Sigmoid colon (tissue), 7 donors: ENCODE results near the gene RHOB. TPM values are rescaled to one million over a fixed set of nuclear protein-coding genes. Genes with fewer than 3 reads are reported as not detected.
"Not testable (repeated sequence)": the region's sequence is repeated elsewhere in the genome, so short reads cannot be mapped to it uniquely, and the experiment has no call there.

Experiments used
- DNase-seq: peaks from one replicate; pipeline ENCODE4 v3.0.0-alpha.2; 2019
- H3K27ac ChIP-seq, 4 donors: fragments of 200-600 bp; sonication (generic); one replicate each; pipeline ENCODE4 v1.5.1; 2016 to 2019; ENCODE audit warnings: mild to moderate bottlenecking in 1 of 4
- H3K27me3 ChIP-seq, 3 donors: fragments of 200-600 bp; sonication (generic); one replicate each; pipeline ENCODE4 v1.5.1; 2019; ENCODE audit warnings: mild to moderate bottlenecking in 1 of 3
- H3K36me3 ChIP-seq, 4 donors: fragments of 200-600 bp; sonication (generic); one replicate each; pipeline ENCODE4 v1.5.1; 2016 to 2019
- H3K4me1 ChIP-seq, 4 donors: fragments of 200-600 bp; sonication (generic); one replicate each; pipeline ENCODE4 v1.5.1; 2017 to 2019
- H3K4me3 ChIP-seq, 4 donors: fragments of 200-600 bp; sonication (generic); one replicate each; pipeline ENCODE4 v1.5.1; 2017 to 2019; ENCODE audit warnings: mild to moderate bottlenecking in 2 of 4, moderate library complexity in 1 of 4
- H3K9me3 ChIP-seq, 4 donors: fragments of 200-600 bp in 3 of 4; sonication (generic) in 3 of 4; one replicate each; pipeline versions ENCODE4 v1.5.1 to v1.6.1; 2013 to 2019
- EP300 ChIP-seq, 4 donors: sonication (generic); formaldehyde crosslinking; IDR thresholded peaks; one replicate each; pipeline ENCODE4 v1.6.1; 2017; ENCODE audit warnings: antibody characterized with exemption in 4 of 4
- POLR2A ChIP-seq, 2 donors: fragments of 450-650 bp; IDR thresholded peaks; one replicate each; pipeline ENCODE4 v1.6.1; 2016; ENCODE audit warnings: antibody characterized with exemption in 2 of 2, mild to moderate bottlenecking in 2 of 2, moderate library complexity in 2 of 2
- POLR2AphosphoS5 ChIP-seq, 4 donors: sonication (generic); formaldehyde crosslinking; IDR thresholded peaks; one replicate each; pipeline ENCODE4 v1.6.1; 2017; ENCODE audit warnings: antibody characterized with exemption in 4 of 4
- WGBS, 2 donors: extraction: QIAGEN DNeasy Blood & Tissue Kit; methylation state at CpG; one replicate each; pipeline ENCODE4 v1.1.7; 2013; 5-methylcytosine and 5-hydroxymethylcytosine counted together
- intact Hi-C: fragments of 100-400 bp; cut with DNase I; formaldehyde crosslinking; loops from one replicate; pipeline ENCODE4 v1.15.1; 2023
- polyA plus RNA-seq, 3 donors: library from polyadenylated mRNA; stranded (reverse); fragments of 200-250 nt; gene quantifications; one replicate each; pipeline ENCODE4 v1.2.3, GENCODE V29; 2013
- total RNA-seq, 4 donors: library from RNA; depleted of rRNA; stranded (reverse); fragments of >200 nt; gene quantifications; one replicate each; pipeline ENCODE4 v1.1.0, GENCODE V29; 2016
- TF ChIP-seq, protein P1 (sequence below), 4 experiments: fragments of 450-650 bp in 3 of 4; fragments of 200-600 bp in 1 of 4; IDR thresholded peaks; one replicate each; pipeline ENCODE4 v1.5.1; 2016 to 2019; ENCODE audit warnings: antibody characterized with exemption in 4 of 4, mild to moderate bottlenecking in 3 of 4, moderate library complexity in 2 of 4
- donor health status: healthy with polysubstance abuse.
- donor health status: Bipolar disorder and iron deficiency.
- donor health status: healthy.

RHOB gene
- total and polyA plus RNA-seq, 7 donors, result 60.6 to 1,323 (median 753) TPM

DNA sequence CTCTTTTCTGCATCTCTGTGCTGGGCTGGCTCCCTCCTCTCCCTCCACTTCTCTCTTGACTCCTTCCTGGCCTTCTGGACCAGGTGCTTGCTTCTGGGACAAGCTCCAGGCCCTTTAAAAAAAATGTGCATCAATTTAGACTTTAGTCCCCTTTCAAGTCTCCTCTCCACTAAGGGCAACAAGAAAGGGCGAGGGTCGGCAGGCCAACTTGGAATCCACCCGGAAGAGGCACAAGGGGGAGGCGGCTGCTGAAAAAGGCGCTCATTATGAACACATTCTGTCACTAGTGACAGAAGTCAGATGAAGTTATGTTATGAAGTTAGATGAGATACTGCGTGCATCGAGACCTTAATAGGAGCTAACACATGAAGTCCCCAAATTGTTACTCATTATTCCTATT lies 13.6 kb upstream of the RHOB start:
- no peaks in the 10 kb centered on the region for H3K27me3 ChIP-seq
- 88 to 90% methylated on average over 7 of the region's 7 CpGs for WGBS, 2 donors
- peak overlapping the region in 3 of 4 donors; percentile 3 to 48 (median 43) for H3K27ac ChIP-seq
- no peaks in the 10 kb centered on the region for H3K36me3 ChIP-seq
- DNase-seq, result peak; percentile 25
- intact Hi-C loops, result no loop called here
- no peak for TF ChIP-seq POLR2AphosphoS5 (IDR thresholded peaks at IDR 0.05)
- TF ChIP-seq, protein P1, sequence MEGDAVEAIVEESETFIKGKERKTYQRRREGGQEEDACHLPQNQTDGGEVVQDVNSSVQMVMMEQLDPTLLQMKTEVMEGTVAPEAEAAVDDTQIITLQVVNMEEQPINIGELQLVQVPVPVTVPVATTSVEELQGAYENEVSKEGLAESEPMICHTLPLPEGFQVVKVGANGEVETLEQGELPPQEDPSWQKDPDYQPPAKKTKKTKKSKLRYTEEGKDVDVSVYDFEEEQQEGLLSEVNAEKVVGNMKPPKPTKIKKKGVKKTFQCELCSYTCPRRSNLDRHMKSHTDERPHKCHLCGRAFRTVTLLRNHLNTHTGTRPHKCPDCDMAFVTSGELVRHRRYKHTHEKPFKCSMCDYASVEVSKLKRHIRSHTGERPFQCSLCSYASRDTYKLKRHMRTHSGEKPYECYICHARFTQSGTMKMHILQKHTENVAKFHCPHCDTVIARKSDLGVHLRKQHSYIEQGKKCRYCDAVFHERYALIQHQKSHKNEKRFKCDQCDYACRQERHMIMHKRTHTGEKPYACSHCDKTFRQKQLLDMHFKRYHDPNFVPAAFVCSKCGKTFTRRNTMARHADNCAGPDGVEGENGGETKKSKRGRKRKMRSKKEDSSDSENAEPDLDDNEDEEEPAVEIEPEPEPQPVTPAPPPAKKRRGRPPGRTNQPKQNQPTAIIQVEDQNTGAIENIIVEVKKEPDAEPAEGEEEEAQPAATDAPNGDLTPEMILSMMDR (IDR thresholded peaks at IDR 0.05), result no peak
- no peak for TF ChIP-seq POLR2A (IDR thresholded peaks at IDR 0.05)
- TF ChIP-seq EP300 (IDR thresholded peaks at IDR 0.05), result no peak
- H3K9me3 ChIP-seq, result no peaks in the 10 kb centered on the region
- peaks cover 0 to 14% (median 10%) of the 10 kb centered on the region in 4 donors for H3K4me1 ChIP-seq
- no peak overlapping the region for H3K4me3 ChIP-seq

DNA sequence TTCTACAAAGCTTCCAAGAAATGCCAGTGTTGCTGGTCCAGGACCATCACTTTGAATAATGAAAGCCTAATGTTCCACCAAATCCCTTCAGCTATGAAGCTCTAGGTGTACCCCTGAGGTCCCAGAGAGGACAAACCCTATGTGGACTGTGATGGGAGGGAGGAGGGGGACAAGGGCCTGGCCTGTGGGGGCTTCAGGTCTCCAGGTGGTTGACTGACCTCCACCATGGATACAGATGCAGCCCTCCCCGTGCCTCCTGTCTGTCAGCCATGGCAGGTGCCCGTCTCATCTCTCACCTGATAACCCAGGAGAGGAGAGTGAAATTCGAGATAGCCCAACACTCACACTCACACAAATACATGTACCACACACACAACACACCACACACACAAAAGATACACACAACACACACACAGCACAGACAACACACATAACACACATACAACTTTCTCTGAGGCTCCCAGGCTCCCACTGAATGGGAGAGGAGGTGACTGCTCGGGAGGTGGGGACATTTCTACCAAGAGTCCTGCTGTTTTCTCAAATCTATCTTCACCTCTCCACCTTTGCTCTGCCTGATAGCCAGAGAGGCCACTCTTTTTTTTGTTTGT lies 12.8 kb upstream of the RHOB start:
- WGBS, 2 donors, result 93 to 94% methylated on average over 4 of the region's 4 CpGs
- Histone ChIP-seq H3K4me1 (peaks cover 0 to 22% (median 15%) of the 10 kb centered on the region in 4 donors), H3K27ac (no peak overlapping the region), H3K27me3 (no peaks in the 10 kb centered on the region), H3K36me3 (no peaks in the 10 kb centered on the region), H3K4me3 (no peak overlapping the region), H3K9me3 (no peaks in the 10 kb centered on the region)
- peak; percentile 44 for DNase-seq
- TF ChIP-seq EP300 (IDR thresholded peaks at IDR 0.05), result no peak
- no peak for TF ChIP-seq POLR2AphosphoS5 (IDR thresholded peaks at IDR 0.05)
- no peak for TF ChIP-seq POLR2A (IDR thresholded peaks at IDR 0.05)
- TF ChIP-seq, protein P1 (IDR thresholded peaks at IDR 0.05), result no peak
- intact Hi-C loops, result no loop called here

DNA sequence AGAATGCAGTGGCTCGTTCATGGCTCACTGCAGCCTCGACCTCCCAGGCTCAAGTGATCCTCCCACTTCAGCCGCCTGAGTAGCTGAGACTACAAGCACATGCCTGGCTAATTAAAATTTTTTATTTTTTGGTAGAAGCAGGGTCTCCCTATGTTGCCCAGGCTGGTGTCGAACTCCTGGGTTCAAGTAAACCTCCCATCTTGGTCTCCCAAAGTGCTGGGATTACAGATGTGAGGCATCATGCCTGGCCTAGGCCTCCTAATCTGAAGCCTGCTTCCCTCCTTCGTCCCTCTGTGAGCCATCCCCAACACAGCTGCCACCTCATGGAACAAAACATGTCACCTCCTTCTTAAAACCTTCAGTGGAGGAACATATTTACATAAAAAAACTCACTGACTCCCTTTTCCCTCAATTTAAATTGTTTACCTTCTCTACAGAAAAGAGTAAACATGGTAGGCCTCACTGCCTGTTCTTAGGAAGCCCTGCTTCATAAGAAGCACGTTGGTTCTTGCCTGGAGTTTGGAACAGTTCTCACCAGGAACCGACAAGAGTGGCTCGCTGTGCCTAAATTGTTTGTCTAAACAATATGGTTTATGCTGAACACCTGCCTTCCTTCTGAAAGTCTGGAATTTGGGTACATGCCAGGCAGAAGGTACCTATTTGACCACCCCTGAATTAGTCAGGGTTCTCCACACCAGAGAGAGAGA lies 12.1 kb upstream of the RHOB start:
- TF ChIP-seq POLR2AphosphoS5 (IDR thresholded peaks at IDR 0.05) (no peak), POLR2A (IDR thresholded peaks at IDR 0.05) (no peak), EP300 (IDR thresholded peaks at IDR 0.05) (no peak)
- TF ChIP-seq, protein P1 (IDR thresholded peaks at IDR 0.05), result no peak
- peak; percentile 24 for DNase-seq
- Histone ChIP-seq H3K4me3 (no peak overlapping the region), H3K36me3 (no peaks in the 10 kb centered on the region), H3K27ac (no peak overlapping the region), H3K27me3 (no peaks in the 10 kb centered on the region), H3K4me1 (peaks cover 0 to 17% (median 16%) of the 10 kb centered on the region in 4 donors), H3K9me3 (no peaks in the 10 kb centered on the region)
- intact Hi-C loops, result loop anchor here (5.0 kb wide), 1 partner anchor 37 kb away; no protein-coding TSS in a partner anchor
- 61 to 81% methylated on average over 8 of the region's 8 CpGs for WGBS, 2 donors

DNA sequence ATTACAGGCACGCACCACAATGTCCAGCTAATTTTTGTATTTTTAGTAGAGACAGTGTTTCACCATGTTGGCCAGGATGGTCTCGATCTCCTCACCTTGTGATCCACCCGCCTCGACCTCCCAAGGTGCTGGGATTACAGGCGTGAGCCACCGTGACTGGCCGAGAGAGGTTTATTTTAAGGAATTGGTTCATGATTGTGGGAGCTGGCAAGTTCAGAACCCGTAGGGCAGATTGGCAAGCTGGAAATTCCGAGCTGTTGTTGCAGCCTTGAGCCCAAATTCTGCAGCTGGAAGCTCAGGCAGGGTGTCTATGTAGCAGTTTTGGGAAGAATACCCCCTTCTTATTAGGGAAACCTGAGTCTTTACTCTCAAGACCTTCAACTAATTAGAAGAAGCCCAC lies 11.4 kb upstream of the RHOB start:
- not testable (repeated sequence) for H3K27me3 ChIP-seq, H3K4me3 ChIP-seq, H3K9me3 ChIP-seq, DNase-seq, H3K36me3 ChIP-seq, H3K27ac ChIP-seq
- intact Hi-C loops, result loop anchor here (5.0 kb wide), 1 partner anchor 38 kb away; no protein-coding TSS in a partner anchor
- H3K4me1 ChIP-seq, result peaks cover 0 to 17% (median 16%) of the 10 kb centered on the region in 4 donors
- whole genome bisulfite sequencing, 2 donors, result 91 to 93% methylated on average over 9 of the region's 9 CpGs

DNA sequence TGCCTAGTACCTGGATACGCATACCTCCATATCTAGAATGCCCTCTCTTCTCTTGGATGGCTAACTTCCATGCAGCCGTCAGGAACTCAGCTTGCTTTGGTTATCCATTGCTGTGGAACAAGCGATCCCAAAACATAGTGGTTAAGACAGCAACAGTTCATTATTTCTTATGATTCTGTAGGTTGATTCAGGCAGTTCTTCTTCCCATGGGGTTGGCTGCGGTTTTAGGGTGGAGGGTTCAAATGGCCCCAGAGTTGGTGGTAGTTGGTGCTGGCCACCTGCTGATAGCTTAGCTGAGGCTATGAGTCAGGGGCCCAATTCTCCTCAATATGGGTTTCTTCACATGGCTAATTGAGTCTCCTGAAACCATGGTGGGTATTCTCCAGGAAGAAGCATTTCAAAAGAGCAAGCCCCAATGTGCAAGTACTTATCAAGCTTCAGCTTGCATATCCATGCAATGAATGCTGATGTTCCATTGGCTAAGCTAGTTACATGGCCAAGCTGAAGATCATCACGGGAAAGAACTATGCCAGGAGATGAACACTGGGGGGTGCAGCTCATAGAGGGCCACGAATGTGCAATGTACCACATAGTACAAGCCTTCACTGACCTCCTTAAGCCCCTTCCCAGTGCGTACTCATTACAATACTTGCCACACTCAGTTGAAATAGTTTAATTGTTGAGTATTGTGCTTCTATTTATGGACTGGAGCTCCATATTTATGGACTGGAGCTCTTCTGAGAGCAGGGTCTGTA lies 10.0 kb upstream of the RHOB start:
- H3K4me1 ChIP-seq, result peaks cover 0 to 17% (median 16%) of the 10 kb centered on the region in 4 donors
- no peaks in the 10 kb centered on the region for H3K9me3 ChIP-seq
- no peaks in the 10 kb centered on the region for H3K27me3 ChIP-seq
- no peak overlapping the region for H3K27ac ChIP-seq
- H3K36me3 ChIP-seq, result no peaks in the 10 kb centered on the region
- TF ChIP-seq, protein P1 (IDR thresholded peaks at IDR 0.05), result no peak
- TF ChIP-seq EP300 (IDR thresholded peaks at IDR 0.05), result no peak
- WGBS, 2 donors, result 95% methylated on average over 7 of the region's 7 CpGs
- no peak overlapping the region for H3K4me3 ChIP-seq
- intact Hi-C loops, result loop anchor here (5.0 kb wide), 1 partner anchor 40 kb away; no protein-coding TSS in a partner anchor
- DNase-seq, result peak; percentile 36
